M059J (cell line): ENCODE data around the gene GRAMD1B. TPM values are rescaled to one million over a fixed set of nuclear protein-coding genes. Genes with fewer than 3 reads are reported as not detected.

Source experiments
- DNase-seq: peaks from one replicate; pipeline ENCODE4 v3.0.0-alpha.2; 2012; ENCODE audit warnings: low read depth
- total RNA-seq: library from RNA; depleted of rRNA; stranded (reverse); fragments of >200 nt; shearing (Covaris generic); gene quantifications from 2 replicates; pipeline ENCODE4 v1.2.3, GENCODE V29; 2014

Gene GRAMD1B
- total RNA-seq, 1 experiment from 2014 or later, result 41.5 TPM

GRCh38 chr11:123409456-123410217, 20.4 kb upstream of the GRAMD1B start:
- DNase-seq, result no peak

- DNase-seq, result no peak
Measured at GRCh38 chr11:123410218-123410549, 19.9 kb upstream of the GRAMD1B start.

GRCh38 chr11:123413636-123414035, 16.4 kb upstream of the GRAMD1B start:
- DNase-seq, result peak; percentile 20

GRCh38 chr11:123416566-123416965, 13.5 kb upstream of the GRAMD1B start:
- DNase-seq, result no peak

GRCh38 chr11:123418351-123419114, 11.5 kb upstream of the GRAMD1B start:
- no peak for DNase-seq

GRCh38 chr11:123419731-123420452, 10.2 kb upstream of the GRAMD1B start:
- no peak for DNase-seq

GRCh38 chr11:123421589-123421988, 8.5 kb upstream of the GRAMD1B start:
- no peak for DNase-seq

- DNase-seq, result no peak
Measured at GRCh38 chr11:123425367-123425766, 4.7 kb upstream of the GRAMD1B start.

- DNase-seq, result no peak
Measured at GRCh38 chr11:123426789-123427188, 3.3 kb upstream of the GRAMD1B start.

GRCh38 chr11:123427405-123427804, 2.7 kb upstream of the GRAMD1B start:
- DNase-seq, result no peak

GRCh38 chr11:123428116-123428715, 1.9 kb upstream of the GRAMD1B start:
- DNase-seq, result no peak

GRCh38 chr11:123429336-123429735, 733 bp upstream of the GRAMD1B start:
- peak; percentile 96 for DNase-seq

- peak; percentile 82 for DNase-seq
Measured at GRCh38 chr11:123430721-123431497, 840 bp downstream of the GRAMD1B start.

GRCh38 chr11:123431619-123432018, 1.6 kb downstream of the GRAMD1B start:
- peak; percentile 57 for DNase-seq

- DNase-seq, result peak; percentile 73
Measured at GRCh38 chr11:123434262-123434661, 4.2 kb downstream of the GRAMD1B start.

GRCh38 chr11:123434911-123435310, 4.8 kb downstream of the GRAMD1B start:
- DNase-seq, result no peak

- DNase-seq, result peak; percentile 88
Measured at GRCh38 chr11:123437236-123437979, 7.3 kb downstream of the GRAMD1B start.

GRCh38 chr11:123438131-123438627, 8.1 kb downstream of the GRAMD1B start:
- peak; percentile 95 for DNase-seq

GRCh38 chr11:123439616-123440015, 9.5 kb downstream of the GRAMD1B start:
- DNase-seq, result peak; percentile 51

GRCh38 chr11:123441161-123441560, 11.1 kb downstream of the GRAMD1B start:
- no peak for DNase-seq
